AG10803 (cell line): Measurements from ENCODE around the gene PARVA.

ENCODE experiments used
- DNase-seq: peaks from one replicate; pipeline ENCODE4 v3.0.0; 2010; ENCODE audit warnings: low read depth
- H3K4me3 ChIP-seq: 2 replicates; pipeline ENCODE4 v1.5.1; 2011; ENCODE audit warnings: mild to moderate bottlenecking, low read length, control low read depth
- CTCF ChIP-seq: conservative IDR thresholded peaks from 2 replicates; pipeline ENCODE4 v1.5.1; 2011; ENCODE audit warnings: mild to moderate bottlenecking, low read length, control low read depth, inconsistent platforms

PARVA gene

GRCh38 chr11:12420706-12421105, 43.3 kb downstream of the PARVA start:
- no peak overlapping the region for H3K4me3 ChIP-seq
- TF ChIP-seq CTCF: no peak
- no peak for DNase-seq

- no peak for DNase-seq
- no peak overlapping the region for H3K4me3 ChIP-seq
- no peak for TF ChIP-seq CTCF
Observed at GRCh38 chr11:12421386-12421785, 44.0 kb downstream of the PARVA start.

GRCh38 chr11:12426176-12426575, 48.8 kb downstream of the PARVA start:
- H3K4me3 ChIP-seq: no peak overlapping the region
- DNase-seq: no peak
- no peak for TF ChIP-seq CTCF

DNA sequence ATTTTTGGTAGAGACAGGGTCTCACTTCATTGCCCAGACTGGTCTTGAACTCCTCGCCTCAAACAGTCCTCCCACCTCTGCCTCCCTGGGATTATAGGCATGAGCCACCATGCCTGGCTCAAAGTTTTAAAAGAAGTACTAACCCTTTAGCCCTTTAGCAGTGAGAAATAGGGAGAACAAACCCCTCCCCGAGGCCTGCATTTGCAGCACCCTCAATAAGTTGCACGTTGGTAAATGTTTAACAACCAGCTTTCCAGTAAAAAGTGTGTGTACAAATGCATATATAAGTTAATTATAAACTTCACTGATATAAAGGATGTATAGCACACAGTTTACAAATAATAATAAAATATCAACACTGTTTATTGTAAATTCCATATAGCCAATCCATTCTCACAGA, 51.8 kb downstream of the PARVA start:
- H3K4me3 ChIP-seq: no peak overlapping the region
- TF ChIP-seq CTCF: no peak
- DNase-seq: no peak

- TF ChIP-seq CTCF: no peak
- DNase-seq: peak; percentile 56
- no peak overlapping the region for H3K4me3 ChIP-seq
Observed at GRCh38 chr11:12430351-12430750, 53.0 kb downstream of the PARVA start.

DNA sequence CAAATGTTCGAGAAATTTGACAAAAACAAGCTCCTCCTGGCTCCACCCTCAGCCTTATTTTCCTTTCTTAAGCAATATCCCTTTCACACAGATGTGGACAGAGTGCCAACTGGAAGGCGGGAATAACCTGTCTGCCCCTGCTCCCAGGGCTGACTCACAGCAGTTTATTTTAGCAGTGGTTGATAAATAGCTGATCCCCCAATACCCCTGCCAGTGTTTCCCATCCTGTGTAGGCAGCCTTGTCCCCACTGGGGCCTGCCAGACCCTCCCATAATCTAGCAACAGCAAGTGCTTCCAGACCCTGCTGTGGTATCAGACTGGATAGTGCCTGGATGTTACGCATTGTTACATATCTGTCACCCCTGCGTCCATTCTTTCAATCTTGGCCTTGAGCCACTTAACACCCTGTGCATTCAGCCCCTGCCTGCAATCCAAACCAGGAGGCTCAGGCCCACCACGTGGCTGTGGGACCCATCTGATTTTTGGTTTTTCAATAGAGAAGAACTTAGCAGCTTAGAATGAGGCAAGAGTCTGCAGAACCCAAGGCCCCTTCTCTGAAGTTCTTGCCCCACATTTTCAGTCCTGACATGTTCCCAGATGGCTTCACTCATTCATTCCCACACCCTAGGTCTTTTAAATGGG, 53.7 kb downstream of the PARVA start:
- DNase-seq: peak; percentile 89
- H3K4me3 ChIP-seq: peak overlapping the region; percentile 31
- no peak for TF ChIP-seq CTCF

DNA sequence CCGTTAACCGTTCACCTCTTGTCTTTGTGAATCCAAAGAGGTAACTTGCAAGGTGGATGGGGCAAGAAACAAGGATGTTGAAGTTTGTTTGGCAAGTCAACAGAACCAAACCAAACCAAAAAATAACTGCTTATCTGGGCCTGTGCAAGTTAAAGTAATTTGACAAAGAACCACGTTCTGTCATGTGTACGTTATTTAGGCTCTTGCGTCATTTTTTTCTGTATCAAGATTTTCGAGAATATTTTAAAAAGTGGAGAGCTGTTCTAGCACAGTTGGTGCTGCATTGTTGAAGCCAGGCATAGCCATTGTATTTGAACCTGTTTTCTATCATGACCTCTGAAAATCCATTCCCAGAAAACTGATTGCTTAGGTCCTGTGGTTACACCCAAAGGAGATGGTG, 55.1 kb downstream of the PARVA start:
- no peak for DNase-seq
- H3K4me3 ChIP-seq: no peak overlapping the region
- TF ChIP-seq CTCF: no peak
